LoVo (cell line): ENCODE measurements around the gene MFN1.

Source experiments
- DNase-seq: peaks from one replicate; pipeline ENCODE4 v3.0.0-alpha.2; 2016; ENCODE audit warnings: low spot score

Gene MFN1

GRCh38 chr3:179348325-179349013 lies 960 bp downstream of the MFN1 start:
- no peak for DNase-seq

DNA sequence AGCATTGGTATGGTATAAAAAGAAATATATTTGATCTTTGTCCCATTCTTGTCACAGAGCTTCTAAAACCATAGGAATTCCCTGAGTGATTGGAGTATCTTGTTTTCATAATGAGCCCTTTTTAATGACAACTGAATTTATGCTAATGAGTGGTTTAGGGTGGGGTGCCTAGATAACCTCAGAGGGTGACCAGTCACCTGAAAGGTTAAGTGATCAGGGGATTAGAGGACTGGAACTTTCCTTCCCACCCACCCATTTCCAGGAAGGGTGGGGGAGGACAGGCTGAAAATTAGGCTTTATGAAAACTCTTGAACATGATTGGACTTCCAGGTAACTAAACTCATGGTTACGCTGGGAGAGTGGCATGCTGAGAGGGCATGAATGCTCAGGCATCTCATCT lies 8.5 kb downstream of the MFN1 start:
- no peak for DNase-seq

- no peak for DNase-seq
Observed at GRCh38 chr3:179363332-179363731, 15.8 kb downstream of the MFN1 start.

- no peak for DNase-seq
Observed at GRCh38 chr3:179369621-179370020, 22.1 kb downstream of the MFN1 start.

GRCh38 chr3:179373938-179374337 lies 26.4 kb downstream of the MFN1 start:
- DNase-seq = no peak

GRCh38 chr3:179375091-179375999 lies 27.8 kb downstream of the MFN1 start:
- DNase-seq = no peak

GRCh38 chr3:179376474-179376873 lies 29.0 kb downstream of the MFN1 start:
- DNase-seq = no peak

DNA sequence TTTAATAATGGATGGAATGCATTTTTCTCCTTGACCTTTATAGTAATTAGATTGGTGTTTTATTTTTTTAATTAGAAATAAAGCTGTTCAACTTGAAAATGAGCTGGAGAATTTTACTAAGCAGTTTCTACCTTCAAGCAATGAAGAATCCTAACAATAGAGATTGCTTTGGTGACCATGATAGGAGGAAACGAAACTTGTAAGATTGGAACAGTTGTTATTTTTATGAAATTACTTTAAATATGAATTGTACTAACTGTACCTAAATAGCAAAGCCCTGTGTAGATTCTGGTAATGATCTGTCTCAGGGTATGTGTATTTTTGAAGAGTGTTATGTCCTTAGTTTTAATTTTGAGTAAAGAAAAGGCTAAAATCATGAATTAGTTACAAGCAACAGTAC lies 44.4 kb downstream of the MFN1 start:
- no peak for DNase-seq

GRCh38 chr3:179398574-179399231 lies 51.2 kb downstream of the MFN1 start:
- no peak for DNase-seq

DNA sequence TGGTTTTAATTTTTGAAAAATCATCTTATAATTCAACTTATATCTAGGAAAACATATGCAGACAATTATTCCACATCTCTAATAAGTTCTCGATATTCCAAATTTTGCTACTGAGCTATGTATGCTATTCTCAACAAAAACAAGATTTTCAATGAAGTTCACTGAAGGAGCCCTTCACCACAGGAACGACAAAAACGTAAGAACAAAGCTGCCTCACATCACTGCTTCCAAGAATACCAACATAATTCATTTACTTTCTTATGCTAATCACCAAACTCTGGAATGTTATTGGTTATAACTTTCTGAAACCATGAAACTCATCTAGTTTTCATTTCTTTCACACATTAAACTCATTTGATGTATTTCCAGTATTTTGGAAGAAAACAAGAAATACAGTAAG lies 54.1 kb downstream of the MFN1 start:
- DNase-seq = no peak

GRCh38 chr3:179402963-179403362 lies 55.5 kb downstream of the MFN1 start:
- DNase-seq = no peak

- DNase-seq = no peak
Observed at GRCh38 chr3:179404307-179404706, 56.8 kb downstream of the MFN1 start.

DNA sequence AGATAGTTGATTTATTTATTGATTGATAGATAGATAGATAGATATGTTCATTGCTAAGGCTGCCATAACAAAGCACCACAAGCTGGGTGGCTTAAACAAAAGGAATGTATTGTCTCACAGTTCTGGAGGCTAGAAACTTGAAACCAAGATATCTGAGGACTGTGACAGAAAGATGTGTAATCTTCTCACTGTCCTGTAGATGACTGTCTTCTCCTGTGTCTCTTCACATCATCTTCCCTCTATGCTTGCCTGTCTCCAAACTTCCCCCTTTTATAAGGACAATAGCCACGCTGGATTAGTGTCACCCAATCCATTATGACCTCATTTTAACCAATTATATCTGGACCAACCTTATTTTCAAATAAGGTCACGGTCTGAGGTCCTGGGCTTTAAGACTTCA lies 62.8 kb downstream of the MFN1 start:
- no peak for DNase-seq

DNA sequence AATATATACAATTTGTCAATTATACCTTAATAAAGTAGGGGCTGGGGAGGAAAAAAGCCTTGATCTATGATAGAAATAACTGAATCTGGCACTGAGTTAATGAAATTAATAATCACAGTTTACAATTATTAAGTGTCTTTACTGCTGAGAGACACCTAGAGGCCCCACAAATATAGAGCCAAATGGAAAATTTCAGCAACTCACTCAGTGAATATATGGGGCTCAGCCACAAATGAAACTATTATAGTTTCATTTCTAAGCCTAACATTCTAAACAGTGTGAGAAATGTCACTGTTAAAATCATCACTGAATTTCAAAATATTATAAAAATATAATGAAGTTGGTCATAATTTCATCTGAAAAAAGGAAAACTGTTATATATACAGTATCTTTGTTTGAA lies 63.5 kb downstream of the MFN1 start:
- no peak for DNase-seq

DNA sequence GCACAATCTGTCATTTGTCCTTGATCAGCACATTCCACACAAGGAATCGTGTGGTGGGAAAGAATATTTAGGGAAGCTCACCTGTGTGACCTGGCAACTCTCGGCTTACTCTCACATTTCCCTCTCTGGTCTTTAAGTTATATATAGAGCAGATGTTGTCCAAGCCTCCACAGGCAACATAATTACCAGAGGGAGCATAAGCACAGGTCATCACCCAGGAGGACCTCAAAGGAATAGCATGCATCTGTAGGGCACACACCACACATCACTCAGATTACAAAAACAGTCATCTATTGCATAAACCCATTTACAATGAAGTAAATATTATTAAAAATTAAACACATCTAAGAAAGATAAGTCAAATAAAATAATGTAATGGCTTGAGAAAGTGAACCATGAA lies 67.3 kb downstream of the MFN1 start:
- no peak for DNase-seq

GRCh38 chr3:179415377-179415776 lies 67.9 kb downstream of the MFN1 start:
- DNase-seq = no peak

- no peak for DNase-seq
Observed at GRCh38 chr3:179416681-179417080, 69.2 kb downstream of the MFN1 start.

DNA sequence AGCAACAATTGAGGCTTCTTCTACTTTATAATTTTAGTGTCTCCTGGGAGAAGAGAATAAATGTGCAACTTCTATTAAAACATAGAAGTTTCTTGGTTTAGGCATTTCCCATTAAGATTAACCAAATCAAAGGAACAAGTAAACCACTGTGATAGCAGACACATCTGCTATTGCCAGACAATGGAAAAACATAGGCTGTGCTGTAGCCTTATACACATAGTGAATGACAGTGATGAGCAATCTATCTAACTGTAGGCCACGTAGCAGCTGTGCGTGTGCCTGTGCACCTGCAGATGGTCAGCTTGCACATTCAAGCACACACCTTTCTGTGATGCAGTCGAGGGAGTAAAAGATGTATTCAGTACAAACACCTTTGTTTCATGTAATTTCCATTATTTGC lies 71.1 kb downstream of the MFN1 start:
- DNase-seq = no peak

- no peak for DNase-seq
Observed at GRCh38 chr3:179421500-179421899, 74.0 kb downstream of the MFN1 start.

DNA sequence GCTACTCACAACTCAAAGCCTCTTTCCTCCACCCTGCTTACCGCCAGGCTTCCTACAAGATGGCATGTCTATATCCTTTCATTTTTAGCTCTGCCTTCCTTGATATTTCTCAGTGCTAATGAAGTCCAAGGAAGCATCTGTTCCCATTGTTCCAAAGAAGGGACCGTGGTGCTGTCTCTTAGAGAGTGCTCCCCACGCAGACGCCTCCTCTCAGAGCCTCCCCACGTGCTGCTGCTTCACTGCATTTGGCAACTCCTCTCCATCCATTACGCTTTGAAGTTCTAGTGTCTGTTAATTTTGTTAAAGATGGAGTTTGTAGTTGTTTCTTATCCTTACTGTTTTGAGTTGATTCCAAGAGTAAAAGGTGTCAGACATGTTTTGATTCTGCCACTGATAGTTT lies 77.6 kb downstream of the MFN1 start:
- no peak for DNase-seq

DNA sequence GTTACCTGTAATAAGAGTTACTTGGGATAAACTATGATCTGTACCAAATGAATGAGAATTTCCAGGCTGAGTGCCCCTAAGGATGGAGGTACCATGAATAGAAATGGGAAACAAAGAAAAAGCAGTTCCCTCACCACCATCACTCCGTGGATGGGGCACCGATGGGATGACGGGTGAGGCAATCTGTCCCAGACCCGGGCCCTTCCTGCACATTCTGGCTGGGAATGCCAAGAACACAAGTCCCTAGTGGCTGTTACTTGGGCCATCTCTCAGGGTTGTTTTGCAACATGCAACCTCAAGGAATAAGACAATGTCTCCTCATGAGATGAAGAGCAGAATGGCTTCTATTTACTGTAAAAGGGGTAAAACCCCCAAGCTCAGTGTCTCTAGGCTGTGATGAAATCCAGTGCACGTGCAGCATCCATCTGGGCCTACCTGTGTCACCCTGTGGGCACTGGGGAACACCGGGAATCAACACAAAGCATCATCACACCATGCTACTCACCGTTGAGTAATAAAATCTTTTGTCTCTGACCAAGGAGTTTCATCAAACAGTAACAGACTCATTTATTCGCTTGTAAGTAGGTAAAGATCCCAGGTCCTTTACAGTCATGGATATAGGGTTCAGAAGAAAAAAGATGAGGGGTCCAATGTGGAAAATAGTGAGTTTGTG lies 81.5 kb downstream of the MFN1 start:
- DNase-seq = no peak

DNA sequence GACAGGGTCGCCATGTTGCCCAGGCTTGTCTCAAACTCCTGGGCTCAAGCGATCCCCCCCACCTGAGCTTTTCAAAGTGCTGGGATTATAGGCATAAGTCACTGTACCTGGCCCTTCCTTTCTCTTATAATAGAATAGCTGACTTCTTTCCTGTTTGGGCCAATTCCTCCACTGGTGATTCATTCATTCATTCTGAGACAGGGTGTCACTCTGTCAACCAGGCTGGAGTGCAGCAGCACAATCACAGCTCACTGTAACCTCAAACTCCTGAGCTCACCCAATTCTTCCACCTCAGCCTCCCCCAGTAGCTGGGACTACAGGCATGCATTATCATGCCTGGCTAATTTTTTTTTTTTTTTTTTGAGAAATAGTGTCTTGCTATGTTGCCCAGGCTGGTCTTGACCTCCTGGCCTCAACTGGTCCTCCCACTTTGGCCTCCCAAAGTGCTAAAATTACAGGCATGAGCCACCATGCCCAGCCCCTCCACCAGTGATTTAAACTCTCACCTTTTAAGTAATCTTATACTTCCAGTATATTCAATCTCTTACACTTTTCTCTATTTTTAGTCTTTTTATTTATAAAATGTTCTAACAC lies 82.9 kb downstream of the MFN1 start:
- DNase-seq = no peak
